Astrocyte (in vitro differentiated cells and primary cell): ENCODE data around the gene APBB2. TPM values are rescaled to one million over a fixed set of nuclear protein-coding genes. Genes with fewer than 3 reads are reported as not detected.

ENCODE experiments used
- DNase-seq: peaks from one replicate; pipeline ENCODE4 v3.0.0-alpha.2; 2010; ENCODE audit warnings: low read depth
- FAIRE-seq: peaks from 2 replicates; lab custom pipeline; 2011; peaks lifted over from hg19 to GRCh38; lab: Jason Lieb, UNC
- H2AFZ ChIP-seq: 2 replicates; pipeline ENCODE4 v1.6.0; 2012; ENCODE audit warnings: low read depth, low read length, inconsistent platforms
- H3K27ac ChIP-seq: 2 replicates; pipeline ENCODE4 v1.5.1; 2011; ENCODE audit warnings: low read depth, low read length, inconsistent platforms
- H3K27me3 ChIP-seq: 2 replicates; pipeline ENCODE4 v1.6.0; 2011; ENCODE audit warnings: low read length, inconsistent platforms; ENCODE audit not compliant: insufficient read depth
- H3K36me3 ChIP-seq: 2 replicates; pipeline ENCODE4 v1.5.1; 2011; ENCODE audit warnings: low read length, inconsistent platforms; ENCODE audit not compliant: insufficient read depth
- H3K4me1 ChIP-seq: 2 replicates; pipeline ENCODE4 v1.5.1; 2011; ENCODE audit warnings: low read length, inconsistent platforms; ENCODE audit not compliant: insufficient read depth
- H3K4me2 ChIP-seq: 2 replicates; pipeline ENCODE4 v1.6.0; 2012; ENCODE audit warnings: low read length, inconsistent platforms
- H3K4me3 ChIP-seq: 2 replicates; pipeline ENCODE4 v1.5.1; 2011; ENCODE audit warnings: low read depth, mild to moderate bottlenecking, low read length, inconsistent platforms; ENCODE audit not compliant: insufficient read depth
- H3K79me2 ChIP-seq: 2 replicates; pipeline ENCODE4 v1.6.0; 2012; ENCODE audit warnings: mild to moderate bottlenecking, low read length, inconsistent platforms; ENCODE audit not compliant: insufficient read depth
- H3K9ac ChIP-seq: 2 replicates; pipeline ENCODE4 v1.6.0; 2012; ENCODE audit warnings: mild to moderate bottlenecking, low read length, inconsistent platforms
- H3K9me3 ChIP-seq: 2 replicates; pipeline ENCODE4 v1.5.1; 2012; ENCODE audit warnings: low read depth, mild to moderate bottlenecking, low read length, inconsistent platforms; ENCODE audit not compliant: insufficient read depth
- H4K20me1 ChIP-seq: 2 replicates; pipeline ENCODE4 v1.6.0; 2012; ENCODE audit warnings: low read length, inconsistent platforms; ENCODE audit not compliant: insufficient read depth
- H3K27ac Mint-ChIP-seq: one replicate; pipeline ENCODE4 v1.8.0; 2021; ENCODE audit warnings: mild to moderate bottlenecking, mixed read lengths; ENCODE audit not compliant: unreplicated experiment
- H3K27me3 Mint-ChIP-seq: one replicate; pipeline ENCODE4 v1.8.0; 2021; ENCODE audit warnings: low read depth, mixed read lengths; ENCODE audit not compliant: unreplicated experiment
- H3K36me3 Mint-ChIP-seq: one replicate; pipeline ENCODE4 v1.8.0; 2021; ENCODE audit warnings: low read depth, mixed read lengths; ENCODE audit not compliant: unreplicated experiment
- H3K4me1 Mint-ChIP-seq: one replicate; pipeline ENCODE4 v1.8.0; 2021; ENCODE audit warnings: low read depth, mixed read lengths; ENCODE audit not compliant: unreplicated experiment
- H3K4me3 Mint-ChIP-seq: one replicate; pipeline ENCODE4 v1.8.0; 2021; ENCODE audit warnings: mild to moderate bottlenecking, moderate library complexity, mixed read lengths; ENCODE audit not compliant: unreplicated experiment
- H3K9me3 Mint-ChIP-seq: one replicate; pipeline ENCODE4 v1.8.0; 2021; ENCODE audit warnings: mild to moderate bottlenecking, mixed read lengths; ENCODE audit not compliant: unreplicated experiment
- CTCF ChIP-seq: IDR thresholded peaks from 2 replicates; pipeline ENCODE4 v1.5.1; 2011; ENCODE audit warnings: low read depth, mild to moderate bottlenecking, inconsistent platforms, low read length, moderate library complexity; ENCODE audit not compliant: insufficient read depth
- EZH2 ChIP-seq: IDR thresholded peaks from 2 replicates; pipeline ENCODE4 v1.6.1; 2012; ENCODE audit warnings: mild to moderate bottlenecking, low read length, inconsistent platforms; ENCODE audit not compliant: insufficient read depth
- total RNA-seq: library from RNA; stranded (reverse); gene quantifications from 2 replicates; pipeline ENCODE4 v1.2.1, GENCODE V29; 2021

APBB2 gene
- total RNA-seq, 1 donor from 2014 or later = 173 TPM

GRCh38 chr4:40966091-40966490 lies 248.3 kb downstream of the APBB2 start:
- no peaks in the 10 kb centered on the region for H3K36me3 ChIP-seq
- Mint-ChIP-seq H3K4me1 (peaks cover 28% of the 10 kb centered on the region), H3K36me3 (peaks cover 13% of the 10 kb centered on the region), H3K4me3 (no peak overlapping the region), H3K9me3 (no peaks in the 10 kb centered on the region), H3K27ac (no peak overlapping the region), H3K27me3 (no peaks in the 10 kb centered on the region)
- no peak overlapping the region for H3K27ac ChIP-seq
- peaks cover 21% of the 10 kb centered on the region for H4K20me1 ChIP-seq
- FAIRE-seq (no peak), DNase-seq (no peak)
- H3K27me3 ChIP-seq = no peaks in the 10 kb centered on the region
- H2AFZ ChIP-seq = no peak overlapping the region
- TF ChIP-seq CTCF = no peak
- TF ChIP-seq EZH2 = no peak
- no peak overlapping the region for H3K4me2 ChIP-seq
- no peak overlapping the region for H3K9ac ChIP-seq
- H3K4me3 ChIP-seq = no peak overlapping the region
- H3K79me2 ChIP-seq = no peaks in the 10 kb centered on the region
- H3K9me3 ChIP-seq = no peaks in the 10 kb centered on the region
- peaks cover 26% of the 10 kb centered on the region for H3K4me1 ChIP-seq

- H3K9ac ChIP-seq = no peak overlapping the region
- no peak overlapping the region for H3K4me3 ChIP-seq
- H3K27ac ChIP-seq = peak overlapping the region; percentile 39
- no peaks in the 10 kb centered on the region for H3K27me3 Mint-ChIP-seq
- H3K79me2 ChIP-seq = peaks cover under 1% of the 10 kb centered on the region
- TF ChIP-seq EZH2 = no peak
- no peak for TF ChIP-seq CTCF
- no peaks in the 10 kb centered on the region for H3K27me3 ChIP-seq
- FAIRE-seq (no peak), DNase-seq (peak; percentile 79)
- H3K4me1 Mint-ChIP-seq = peaks cover 36% of the 10 kb centered on the region
- peaks cover 14% of the 10 kb centered on the region for H3K36me3 Mint-ChIP-seq
- H3K36me3 ChIP-seq = no peaks in the 10 kb centered on the region
- peak overlapping the region; percentile 54 for H3K4me2 ChIP-seq
- no peaks in the 10 kb centered on the region for H3K9me3 Mint-ChIP-seq
- no peak overlapping the region for H2AFZ ChIP-seq
- no peak overlapping the region for H3K27ac Mint-ChIP-seq
- H3K4me3 Mint-ChIP-seq = peak overlapping the region; percentile 20
- H3K4me1 ChIP-seq = peaks cover 26% of the 10 kb centered on the region
- peaks cover 15% of the 10 kb centered on the region for H4K20me1 ChIP-seq
- H3K9me3 ChIP-seq = no peaks in the 10 kb centered on the region
Measured at GRCh38 chr4:40963897-40964478, 250.4 kb downstream of the APBB2 start.

GRCh38 chr4:40962551-40963180 lies 251.7 kb downstream of the APBB2 start:
- Mint-ChIP-seq H3K27ac (peak overlapping the region; percentile 62), H3K9me3 (no peaks in the 10 kb centered on the region), H3K36me3 (peaks cover 9% of the 10 kb centered on the region), H3K27me3 (no peaks in the 10 kb centered on the region), H3K4me3 (no peak overlapping the region), H3K4me1 (peaks cover 35% of the 10 kb centered on the region)
- Histone ChIP-seq H3K4me1 (peaks cover 26% of the 10 kb centered on the region), H2AFZ (no peak overlapping the region), H3K9me3 (no peaks in the 10 kb centered on the region), H3K4me2 (peak overlapping the region; percentile 14), H3K4me3 (no peak overlapping the region), H3K27ac (peak overlapping the region; percentile 39), H3K79me2 (peaks cover 3% of the 10 kb centered on the region), H4K20me1 (peaks cover 10% of the 10 kb centered on the region), H3K27me3 (no peaks in the 10 kb centered on the region), H3K36me3 (no peaks in the 10 kb centered on the region), H3K9ac (peak overlapping the region; percentile 22)
- DNase-seq (peak; percentile 87), FAIRE-seq (no peak)
- TF ChIP-seq EZH2 (no peak), CTCF (no peak)
